ENCODE data around the gene FZD7.

Gene FZD7

DNA sequence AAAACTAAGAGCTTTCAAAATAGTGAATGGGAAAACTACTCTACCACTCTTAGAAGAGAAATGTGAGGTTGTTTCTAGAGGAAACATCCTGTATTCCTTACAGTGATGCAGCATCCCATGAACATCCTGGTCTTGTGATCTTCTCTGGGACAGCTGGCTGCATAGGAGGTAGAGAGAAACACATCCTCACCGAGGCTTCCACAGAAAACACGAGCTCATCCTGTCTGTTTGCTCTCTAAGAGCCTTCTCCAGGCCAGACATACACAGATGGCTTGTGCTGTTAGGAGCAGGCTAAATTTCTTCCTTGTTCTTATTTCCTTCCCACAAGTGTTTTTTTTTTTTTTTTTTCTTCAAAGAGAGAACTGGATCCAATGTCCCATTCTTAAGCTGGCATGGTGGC lies 14.7 kb upstream of the FZD7 start:
- TF ChIP-seq, protein P1, sequence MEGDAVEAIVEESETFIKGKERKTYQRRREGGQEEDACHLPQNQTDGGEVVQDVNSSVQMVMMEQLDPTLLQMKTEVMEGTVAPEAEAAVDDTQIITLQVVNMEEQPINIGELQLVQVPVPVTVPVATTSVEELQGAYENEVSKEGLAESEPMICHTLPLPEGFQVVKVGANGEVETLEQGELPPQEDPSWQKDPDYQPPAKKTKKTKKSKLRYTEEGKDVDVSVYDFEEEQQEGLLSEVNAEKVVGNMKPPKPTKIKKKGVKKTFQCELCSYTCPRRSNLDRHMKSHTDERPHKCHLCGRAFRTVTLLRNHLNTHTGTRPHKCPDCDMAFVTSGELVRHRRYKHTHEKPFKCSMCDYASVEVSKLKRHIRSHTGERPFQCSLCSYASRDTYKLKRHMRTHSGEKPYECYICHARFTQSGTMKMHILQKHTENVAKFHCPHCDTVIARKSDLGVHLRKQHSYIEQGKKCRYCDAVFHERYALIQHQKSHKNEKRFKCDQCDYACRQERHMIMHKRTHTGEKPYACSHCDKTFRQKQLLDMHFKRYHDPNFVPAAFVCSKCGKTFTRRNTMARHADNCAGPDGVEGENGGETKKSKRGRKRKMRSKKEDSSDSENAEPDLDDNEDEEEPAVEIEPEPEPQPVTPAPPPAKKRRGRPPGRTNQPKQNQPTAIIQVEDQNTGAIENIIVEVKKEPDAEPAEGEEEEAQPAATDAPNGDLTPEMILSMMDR (IDR thresholded peaks at IDR 0.05; ENCODE audit: low read depth, low read length, missing control alignments), result no peak
- no peak for DNase-seq (ENCODE audit: extremely low read depth, low read depth)
- H3K4me3 ChIP-seq (replicated peaks; ENCODE audit: low read depth, low read length), result no peak overlapping the region

DNA sequence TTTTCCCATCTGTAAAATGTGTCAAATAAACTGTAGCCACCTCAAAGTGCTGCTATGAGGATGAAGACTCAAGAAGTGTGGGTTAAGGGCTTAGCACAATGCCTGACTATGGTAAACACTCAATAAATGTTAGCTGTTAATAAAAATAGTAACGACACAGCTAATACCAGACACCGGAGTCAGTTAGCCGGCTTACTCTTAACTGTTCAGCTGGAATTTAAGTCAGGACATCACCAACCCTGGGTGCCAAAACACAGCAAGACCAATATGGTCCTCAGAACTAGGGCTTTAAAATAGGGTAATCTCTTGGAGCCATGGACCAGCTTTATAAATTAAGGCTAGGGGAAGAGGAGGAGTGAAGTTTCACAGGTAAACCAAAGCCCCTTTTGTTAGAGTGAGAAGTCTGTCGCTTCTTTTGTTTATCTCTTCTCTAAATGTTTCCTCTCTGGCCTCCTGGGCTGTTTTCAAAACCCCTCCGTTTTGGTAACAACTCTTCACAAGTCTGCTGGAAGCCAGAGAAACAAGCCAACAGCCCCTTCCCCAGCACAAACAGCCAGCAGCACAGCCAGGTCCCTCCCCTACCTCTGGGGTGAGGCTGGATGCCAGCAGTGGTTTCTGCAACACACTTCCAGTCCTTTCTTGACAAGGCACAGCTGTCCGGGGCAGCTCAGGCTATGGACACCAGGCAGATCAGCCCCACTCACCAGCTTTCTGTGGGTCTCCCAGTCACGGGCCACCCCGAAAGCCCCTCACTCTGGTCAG lies 13.8 kb upstream of the FZD7 start:
- no peak overlapping the region for H3K4me3 ChIP-seq (replicated peaks; ENCODE audit: low read depth, low read length)
- no peak for DNase-seq (ENCODE audit: extremely low read depth, low read depth)
- TF ChIP-seq, protein P1 (IDR thresholded peaks at IDR 0.05; ENCODE audit: low read depth, low read length, missing control alignments), result no peak

DNA sequence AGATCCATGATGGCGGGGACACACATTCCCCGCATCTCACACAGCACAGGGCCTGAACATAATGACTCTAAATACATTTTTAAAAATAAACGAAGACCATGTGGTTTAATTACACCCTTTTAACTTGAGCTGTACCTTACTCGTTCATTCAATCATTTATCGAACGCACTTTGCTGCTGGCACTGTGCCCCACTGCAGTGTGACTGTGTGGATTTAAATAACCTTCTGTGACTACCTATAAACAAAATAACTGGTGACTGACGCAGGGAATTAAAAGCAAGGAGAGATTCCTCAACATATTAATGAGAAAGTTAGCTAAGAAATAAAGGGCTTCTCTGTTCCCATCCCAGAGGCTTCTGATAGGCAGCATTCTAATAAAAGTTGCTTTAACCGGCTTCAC lies 10.9 kb upstream of the FZD7 start:
- no peak for DNase-seq (ENCODE audit: extremely low read depth, low read depth)
- H3K4me3 ChIP-seq (replicated peaks; ENCODE audit: low read depth, low read length), result no peak overlapping the region
- TF ChIP-seq, protein P1 (IDR thresholded peaks at IDR 0.05; ENCODE audit: low read depth, low read length, missing control alignments), result no peak

DNA sequence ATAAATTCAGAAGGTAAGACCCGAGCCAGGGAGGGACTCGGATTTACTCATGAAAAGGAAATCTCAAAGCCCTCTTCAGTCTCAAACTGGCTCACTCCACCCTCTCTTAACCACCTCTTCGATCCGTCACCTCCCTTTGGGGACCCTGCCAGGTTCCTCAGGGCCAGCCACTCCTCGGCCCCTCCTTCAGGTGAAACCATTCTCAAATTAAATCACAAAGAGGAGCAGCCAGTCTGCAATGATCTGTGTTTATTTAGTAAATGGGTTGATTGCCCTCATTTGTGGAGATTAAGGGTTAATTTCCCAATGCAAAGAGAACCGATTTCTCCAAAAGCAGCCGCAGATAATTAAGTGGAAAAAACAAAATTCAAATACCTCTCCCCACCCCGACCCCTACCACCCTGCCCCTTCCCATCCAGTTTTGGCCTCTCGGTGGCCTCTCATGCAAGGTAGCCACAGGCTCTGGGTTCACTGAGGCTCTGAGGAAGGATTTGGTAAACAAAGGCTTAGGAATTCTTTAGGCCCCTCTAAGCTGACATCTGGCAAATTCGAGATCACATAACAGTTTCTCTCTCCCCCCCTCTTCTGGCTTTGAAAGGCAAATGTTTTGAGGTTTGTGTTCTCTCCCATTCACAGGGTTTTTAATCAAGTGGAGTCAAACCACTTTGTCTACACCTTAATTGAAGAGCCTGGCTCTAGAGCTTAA lies 10.3 kb upstream of the FZD7 start:
- H3K4me3 ChIP-seq (replicated peaks; ENCODE audit: low read depth, low read length), result no peak overlapping the region
- TF ChIP-seq, protein P1 (IDR thresholded peaks at IDR 0.05; ENCODE audit: low read depth, low read length, missing control alignments), result no peak
- no peak for DNase-seq (ENCODE audit: extremely low read depth, low read depth)

- DNase-seq (ENCODE audit: extremely low read depth, low read depth), result no peak
- no peak overlapping the region for H3K4me3 ChIP-seq (replicated peaks; ENCODE audit: low read depth, low read length)
- TF ChIP-seq, protein P1 (IDR thresholded peaks at IDR 0.05; ENCODE audit: low read depth, low read length, missing control alignments), result no peak
Observed at GRCh38 chr2:202023904-202024266, 9.8 kb upstream of the FZD7 start.

DNA sequence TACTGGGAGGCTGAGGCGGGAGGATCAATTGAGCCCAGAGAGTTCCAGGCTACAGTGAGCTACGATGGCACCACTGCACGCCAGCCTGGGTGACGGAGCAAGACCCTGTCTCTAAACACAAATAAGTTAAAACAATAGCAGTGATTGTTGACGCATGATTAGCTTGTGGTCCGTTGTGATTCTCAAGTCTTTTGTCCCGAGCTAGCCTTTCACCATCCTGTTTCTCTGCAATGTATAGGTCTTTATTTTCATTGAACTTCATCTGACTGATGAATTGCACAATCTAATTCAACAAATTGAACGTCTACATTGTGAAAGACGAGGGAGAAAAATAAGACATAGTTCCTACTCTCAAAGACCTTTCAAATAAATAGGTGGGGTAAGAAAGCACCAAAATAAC lies 8.8 kb upstream of the FZD7 start:
- DNase-seq (ENCODE audit: extremely low read depth, low read depth), result no peak
- H3K4me3 ChIP-seq (replicated peaks; ENCODE audit: low read depth, low read length), result no peak overlapping the region
- TF ChIP-seq, protein P1 (IDR thresholded peaks at IDR 0.05; ENCODE audit: low read depth, low read length, missing control alignments), result no peak

All from HFF-Myc (cell line).